ENCODE results near the gene LMO3.
"Not testable (repeated sequence)": the region's sequence is repeated elsewhere in the genome, so short reads cannot be mapped to it uniquely, and the experiment has no call there.

LMO3 gene

DNA sequence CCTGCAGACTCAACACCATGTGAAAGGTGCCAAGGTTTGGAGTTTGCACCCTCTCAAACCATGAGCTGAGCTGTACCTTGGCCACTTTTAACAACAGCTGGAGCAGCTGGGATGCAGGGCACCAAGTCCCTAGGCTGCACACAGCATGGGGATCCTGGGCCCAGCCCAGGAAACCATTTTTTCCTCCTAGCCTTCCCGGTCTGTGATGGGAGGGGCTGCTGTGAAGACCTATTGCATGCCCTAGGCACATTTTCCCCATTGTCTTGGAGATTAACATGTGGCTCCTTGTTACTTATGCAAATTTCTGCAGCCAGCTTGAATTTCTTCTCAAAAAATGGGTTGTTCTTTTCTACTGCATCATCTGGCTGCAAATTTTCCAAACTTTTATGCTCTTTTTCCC, 68.3 kb downstream of the LMO3 start:
- not testable (repeated sequence) for DNase-seq

DNA sequence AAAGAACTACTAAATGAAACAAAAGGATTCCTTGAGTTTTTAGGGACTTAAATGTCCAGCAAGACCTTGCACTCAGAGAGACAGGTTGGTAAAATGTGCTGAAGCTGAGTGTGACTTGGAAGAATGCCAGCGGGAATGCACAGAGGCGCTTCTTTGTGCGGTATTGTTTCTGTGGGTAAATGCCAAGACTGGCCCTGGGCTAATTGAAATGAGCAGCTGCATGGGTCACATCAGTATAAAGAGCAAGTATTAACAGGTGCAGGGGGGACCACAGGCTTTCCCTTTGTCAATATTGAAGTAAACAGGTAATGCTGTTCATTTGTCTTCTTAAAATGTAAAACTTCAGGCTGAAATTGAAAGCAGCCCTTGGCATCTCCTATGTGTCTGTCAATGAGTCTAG, 74.3 kb downstream of the LMO3 start:
- DNase-seq = no peak

DNA sequence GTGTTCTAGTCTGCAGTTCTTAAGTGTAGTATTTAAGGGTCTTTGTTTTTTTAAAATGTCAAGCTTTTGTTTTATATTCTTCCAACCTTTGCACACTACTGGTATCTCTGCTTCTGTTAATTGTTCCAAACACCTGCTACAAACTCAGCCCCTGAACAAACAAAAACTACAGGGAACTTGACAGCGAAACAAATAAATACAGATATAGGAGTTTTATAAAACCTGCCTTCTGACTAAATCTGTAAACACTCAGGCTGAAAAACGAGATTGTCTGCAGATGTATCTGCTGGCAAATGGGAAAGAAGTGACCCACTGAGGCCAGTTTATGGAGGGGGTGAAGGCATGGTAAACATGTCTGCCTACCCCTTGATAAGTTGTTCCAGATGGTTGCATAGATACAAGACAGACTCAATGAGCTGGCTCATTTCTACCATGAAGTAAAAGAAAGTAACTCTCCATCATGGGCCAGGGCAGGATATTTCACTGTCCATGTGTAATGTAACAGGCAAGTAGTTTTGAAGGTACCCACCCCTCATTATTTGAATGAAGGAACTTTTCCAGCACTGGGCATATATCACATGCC, 75.6 kb downstream of the LMO3 start:
- no peak for DNase-seq

GRCh38 chr12:16526693-16527092, 79.3 kb downstream of the LMO3 start:
- DNase-seq = no peak

DNA sequence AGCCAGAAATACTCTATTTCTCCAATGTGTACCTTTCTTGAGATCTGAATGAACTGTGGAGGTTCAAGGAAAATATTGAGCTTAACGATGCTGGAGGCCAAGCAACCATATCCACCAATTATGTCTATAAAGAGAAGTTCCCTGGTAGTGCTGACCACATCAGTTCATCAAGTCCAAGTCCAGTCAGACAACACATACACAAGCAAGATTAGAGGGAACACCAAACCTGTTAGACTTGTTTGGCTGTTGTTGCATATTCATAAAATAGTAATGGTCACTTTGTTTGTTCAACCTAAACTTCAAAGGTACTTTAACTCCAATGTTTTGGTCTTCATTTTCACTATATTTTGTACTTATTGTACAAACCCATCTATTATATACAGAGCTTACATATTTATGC, 81.6 kb downstream of the LMO3 start:
- DNase-seq = no peak

- peak; percentile 35 for DNase-seq
These were observed 82.0 kb downstream of the LMO3 start for GRCh38 chr12:16523951-16524331.

DNA sequence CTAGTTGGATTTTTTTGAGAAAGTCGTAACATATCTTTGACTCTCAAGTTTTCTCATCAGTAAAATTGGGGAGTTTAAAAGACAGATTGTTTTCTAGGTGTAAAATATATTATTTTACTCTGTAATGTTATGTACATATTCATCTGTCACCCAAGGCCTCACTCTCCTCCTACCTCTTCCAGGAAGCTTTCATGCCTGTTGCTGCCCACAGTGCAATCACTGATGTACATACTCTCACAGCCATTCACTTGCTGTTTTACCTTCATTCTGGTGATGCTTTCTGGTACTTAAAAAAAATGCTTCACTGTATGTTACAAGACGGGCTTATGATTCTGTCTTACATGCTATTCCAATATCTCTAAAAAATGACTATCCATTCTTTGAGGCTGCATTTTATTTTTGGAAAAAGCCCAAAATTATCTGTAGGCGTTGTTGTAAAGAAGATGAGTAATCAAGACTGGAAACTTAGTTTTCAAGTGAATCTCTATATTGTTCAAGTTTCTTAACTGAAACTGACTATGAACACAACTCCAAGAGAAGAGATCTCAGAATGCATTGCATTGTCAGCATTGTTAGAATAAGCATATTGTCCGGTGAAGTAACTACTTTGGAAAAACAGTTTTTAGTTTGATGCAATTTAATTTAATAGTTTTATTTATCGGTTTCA, 82.5 kb downstream of the LMO3 start:
- no peak for DNase-seq

DNA sequence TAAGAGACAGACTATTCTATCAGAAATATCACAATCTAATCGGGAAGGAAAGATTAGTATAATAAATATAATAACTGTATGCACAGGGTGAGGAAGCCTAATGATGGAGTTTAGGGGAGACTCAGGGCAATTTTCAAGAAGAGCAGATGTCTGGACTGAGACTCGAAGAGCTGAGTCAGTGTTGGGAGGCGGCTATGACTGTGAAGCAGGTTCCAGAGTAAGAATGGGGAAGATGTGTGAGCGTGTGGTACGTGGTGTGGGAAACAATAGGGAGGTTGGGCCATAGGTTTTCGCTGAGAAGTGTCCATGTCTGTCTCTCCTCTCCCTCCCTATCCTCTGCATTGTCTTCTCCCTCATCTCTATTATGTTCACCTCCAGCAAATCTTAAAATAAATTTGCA, 85.6 kb downstream of the LMO3 start:
- DNase-seq = no peak

GRCh38 chr12:16515666-16516065, 90.3 kb downstream of the LMO3 start:
- no peak for DNase-seq

DNA sequence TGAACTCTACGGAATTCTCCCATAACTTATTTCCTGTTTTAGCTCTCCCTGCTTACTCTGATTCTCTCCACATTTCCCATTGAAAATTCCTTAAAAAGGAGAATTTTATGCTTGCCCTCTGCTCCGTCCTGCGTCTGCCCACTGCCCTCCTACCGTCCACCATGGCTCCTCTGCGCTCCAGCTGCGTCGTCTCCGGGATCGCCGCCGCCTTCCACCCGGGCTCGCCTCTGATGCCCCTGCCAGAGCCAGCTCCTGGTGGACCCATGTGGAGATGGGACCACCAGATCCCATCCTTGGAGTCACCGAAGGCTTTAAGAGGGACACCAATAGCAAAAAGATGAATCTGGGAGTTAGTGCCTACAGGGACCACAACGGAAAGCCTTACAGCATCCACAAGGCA, 92.7 kb downstream of the LMO3 start:
- DNase-seq = no peak

- DNase-seq = no peak
These were observed 96.6 kb downstream of the LMO3 start for GRCh38 chr12:16509411-16509810.

- no peak for DNase-seq
These were observed 99.6 kb downstream of the LMO3 start for GRCh38 chr12:16506394-16506793.

GRCh38 chr12:16504200-16504599, 101.8 kb downstream of the LMO3 start:
- DNase-seq = no peak

DNA sequence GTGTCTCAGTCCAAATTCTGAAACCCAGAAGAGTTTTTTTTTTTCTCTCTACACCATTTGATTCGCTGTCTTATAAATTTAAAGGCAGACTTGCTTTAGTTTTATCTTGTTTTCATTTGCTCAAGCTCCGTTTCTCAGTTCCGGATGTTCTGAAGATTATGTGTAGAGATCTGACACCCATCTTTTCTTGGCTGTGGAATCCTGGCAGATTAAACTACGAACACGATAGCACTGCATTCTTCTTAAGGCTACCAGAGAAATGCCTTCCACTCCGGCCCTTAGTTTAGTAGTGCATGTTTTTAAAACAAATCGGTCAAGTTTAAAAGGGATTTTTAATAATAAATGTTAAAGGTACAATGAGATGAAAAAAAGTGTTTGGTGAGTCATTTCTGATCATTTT, 106.4 kb downstream of the LMO3 start:
- DNase-seq = no peak

All from hematopoietic multipotent progenitor cell treated with erythropoietin and hydrocortisone succinate and interleukin-3 and kit ligand, for 4 days (in vitro differentiated cells).